K562 (cell line): ENCODE data around the gene PRDX3. TPM values are rescaled to one million over a fixed set of nuclear protein-coding genes. Genes with fewer than 3 reads are reported as not detected.

Source experiments
- BRF2 ChIP-seq: IDR thresholded peaks from 3 replicates; pipeline ENCODE4 v1.6.1; 2011; ENCODE audit warnings: borderline replicate concordance, mild to moderate bottlenecking; ENCODE audit not compliant: insufficient read length, insufficient read depth
- CBX8 ChIP-seq: fragments of 200-600 bp; sonication (generic); IDR thresholded peaks from 2 replicates; pipeline ENCODE4 v1.6.1; 2012; ENCODE audit warnings: borderline replicate concordance, mixed run types, low read depth, mild to moderate bottlenecking, moderate library complexity, mixed read lengths, low read length, control low read depth, inconsistent platforms; ENCODE audit not compliant: poor library complexity, severe bottlenecking; ENCODE audit errors: extremely low read depth
- EZH2 ChIP-seq: IDR thresholded peaks from 2 replicates; pipeline ENCODE4 v1.6.1; 2012; ENCODE audit warnings: low read depth, mild to moderate bottlenecking, inconsistent platforms, low read length, borderline replicate concordance
- MXD1 ChIP-seq: fragments of 250-450 bp; sonication (Bioruptor Pico); IDR thresholded peaks from 2 replicates; pipeline ENCODE4 v1.8.0; 2021; ENCODE audit warnings: borderline replicate concordance, mild to moderate bottlenecking, moderate library complexity; ENCODE audit not compliant: poor library complexity, severe bottlenecking
- PRDM10 ChIP-seq: fragments of 450-650 bp; IDR thresholded peaks from 2 replicates; pipeline ENCODE4 v1.6.1; 2018; ENCODE audit not compliant: partially characterized antibody
- SRF ChIP-seq, 2 experiments: fragments of 250-450, 450-650 bp in 1 of 2; sonication (Bioruptor Pico) in 1 of 2; sonication (generic) in 1 of 2; formaldehyde crosslinking; IDR thresholded peaks; 2 replicates each; pipeline versions ENCODE4 v1.5.0 to v1.5.1; 2020 to 2022; ENCODE audit warnings: mild to moderate bottlenecking in 1 of 2, missing genetic modification reagents in 1 of 2
- STAT5A ChIP-seq: IDR thresholded peaks from 2 replicates; pipeline ENCODE4 v1.6.1; 2012; ENCODE audit warnings: low read length, inconsistent platforms, borderline replicate concordance
- U2AF2 ChIP-seq: fragments of 200-400 bp; formaldehyde crosslinking; optimal IDR thresholded peaks from 2 replicates; pipeline ENCODE3; 2017; ENCODE audit warnings: low read depth, mild to moderate bottlenecking, low read length
- ZBTB33 ChIP-seq: sonication (generic); formaldehyde crosslinking; IDR thresholded peaks from 2 replicates; pipeline ENCODE4 v1.8.1; 2023; ENCODE audit warnings: mild to moderate bottlenecking, missing genetic modification reagents
- ZNF395 ChIP-seq: fragments of 200-800 bp; sonication (Bioruptor generic); IDR thresholded peaks from 2 replicates; pipeline ENCODE4 v1.6.1; 2017; ENCODE audit warnings: missing genetic modification characterization, missing compliant biosample characterization
- polyA plus RNA-seq, 8 experiments: library from polyadenylated mRNA; depleted of rRNA in 4 of 8; stranded (reverse) in 5 of 8; unstranded in 3 of 8; fragments of >200 nt; fragmentation: Nextera tagmentation in 2 of 8; fragmentation: Illumina TruSeq in 1 of 8; extraction: Ambion mirVana in 2 of 8; extraction: Trizol in 1 of 8; gene quantifications; 2 replicates each; pipeline versions ENCODE4 v1.2.1 to v1.2.3, GENCODE V29; 2011 to 2014; ENCODE audit warnings: inconsistent platforms in 1 of 8, missing spikeins in 1 of 8
- total RNA-seq, 7 experiments: library from RNA; depleted of rRNA in 6 of 7; stranded (reverse); fragments of >200 nt in 6 of 7; fragmentation: Illumina TruSeq in 2 of 7; extraction: Trizol in 2 of 7; gene quantifications; 2 replicates each; pipeline versions ENCODE4 v1.2.1 to v1.2.3, GENCODE V29; 2011 to 2021; ENCODE audit warnings: low replicate concordance in 1 of 7

The PRDX3 gene
- total and polyA plus RNA-seq, 9 of the 15 experiments (the other 6 are each of a cell fraction or from before 2014, with no cell fraction given), result 122 to 994 (median 173) TPM

- TF ChIP-seq PRDM10 (no peak), ZNF395 (no peak), SRF (CRISPR knock-in tag; IDR thresholded peaks at IDR 0.05) (no peak), BRF2 (no peak), CBX8 (no peak), MXD1 (CRISPR knock-in tag) (no peak), EZH2 (no peak), ZBTB33 (CRISPR knock-in tag) (no peak), U2AF2 (no peak), STAT5A (no peak)
Measured at GRCh38 chr10:119201233-119201632, 22.6 kb upstream of the PRDX3 start (continued).
